Measurements from ENCODE around the gene BMP8B.

- TF ChIP-seq CTCF (IDR thresholded peaks at IDR 0.05) (no peak), ZFX (IDR thresholded peaks at IDR 0.05; ENCODE audit: borderline replicate concordance) (no peak)
These were observed 14.0 kb upstream of the BMP8B start for GRCh38 chr1:39802496-39803260.

Data from 22Rv1 (cell line).